GM12892 (cell line): ENCODE measurements around the gene TTC33.

Source experiments
- POLR2A ChIP-seq: IDR thresholded peaks from 2 replicates; pipeline ENCODE4 v1.6.1; 2011; ENCODE audit warnings: low read depth, low read length, control low read depth
- TAF1 ChIP-seq: IDR thresholded peaks from 2 replicates; pipeline ENCODE4 v1.6.1; 2011; ENCODE audit warnings: low read depth, mild to moderate bottlenecking, control low read depth, low read length, borderline replicate concordance

- no peak for TF ChIP-seq POLR2A
- no peak for TF ChIP-seq TAF1
These were observed 207.7 kb downstream of the TTC33 start for GRCh38 chr5:40547994-40548575.
